Measurements from ENCODE around the gene EFCAB11. TPM values are rescaled to one million over a fixed set of nuclear protein-coding genes. Genes with fewer than 3 reads are reported as not detected.
A peak's percentile ranks its signal among the peaks of the same experiment; 100 is the strongest.

EFCAB11 gene
- total and polyA plus RNA-seq, 2 of the 4 experiments (the other 2 are of a cell fraction): 2.2 to 5.3 TPM

- H4K5ac ChIP-seq (ENCODE audit: low read depth, low read length): no peak overlapping the region
- H3K4me1 ChIP-seq (ENCODE audit: control insufficient read depth, insufficient read depth, low read length): peaks cover 16% of the 10 kb centered on the region
- H2BK20ac ChIP-seq (ENCODE audit: low read depth, low read length): no peak overlapping the region
- peak overlapping the region; percentile 19; the same call in 1 of the 2 replicates for H3K4ac ChIP-seq (ENCODE audit: low read depth, low read length)
- H2AFZ ChIP-seq (replicated peaks; ENCODE audit: low read length, poor library complexity): no peak overlapping the region
- H2BK5ac ChIP-seq (ENCODE audit: low read depth, low read length, poor library complexity, severe bottlenecking): no peak overlapping the region
- H3K14ac ChIP-seq (replicated peaks; ENCODE audit: low read depth, low read length): no peak overlapping the region
- WGBS, 2 experiments (ENCODE audit: extremely low coverage in 2 of 2, insufficient read length in 1 of 2): no CpG with 5 or more reads among the region's 4 CpGs
- no peak overlapping the region for H2BK15ac ChIP-seq (ENCODE audit: low read depth, low read length)
- ATAC-seq (ENCODE audit: low read depth) (no peak), DNase-seq (no peak)
- H3K9ac ChIP-seq (ENCODE audit: low read depth, low read length): no peak overlapping the region
- H3K36me3 ChIP-seq (ENCODE audit: control insufficient read depth, insufficient read depth, low read length): no peaks in the 10 kb centered on the region
- intact Hi-C loops (cut with micrococcal nuclease): no loop called here
- no peak overlapping the region for H3K27ac ChIP-seq (ENCODE audit: insufficient read depth, low read length)
- H4K8ac ChIP-seq (ENCODE audit: low read depth in 2 of 2, low read length in 2 of 2): no peak overlapping the region
- H3K56ac ChIP-seq (ENCODE audit: extremely low read depth, insufficient read depth, low read length): no peak overlapping the region
- no peak overlapping the region for H4K91ac ChIP-seq (ENCODE audit: insufficient read depth, low read depth, low read length)
- dilution Hi-C loops (cut with HindIII; ENCODE audit: low sequenced_read_pairs, unreplicated experiment): no loop called here
- POLR2A ChIA-PET (ENCODE audit: unreplicated experiment): no interaction called here
- H3K79me1 ChIP-seq (ENCODE audit: low read depth in 1 of 2, low read length in 2 of 2): peaks cover 0 to 3% of the 10 kb centered on the region in 2 experiments; a peak in 1 of 4 replicates
- H3K9me1 ChIP-seq (ENCODE audit: insufficient read depth, low read length): peaks cover 21% of the 10 kb centered on the region; the same call in 1 of the 2 replicates
- CTCF ChIA-PET: interaction anchor here (0.7 to 1.4 kb wide), 2 partner anchors 14 to 19 kb away, joined by 3 read pairs; no protein-coding TSS in a partner anchor
- no peak overlapping the region for H2AK5ac ChIP-seq (ENCODE audit: low read depth, low read length)
- no peaks in the 10 kb centered on the region for H4K20me1 ChIP-seq (ENCODE audit: insufficient read depth, low read length)
- no peak overlapping the region for H3K18ac ChIP-seq (ENCODE audit: low read depth, low read length)
- no peak overlapping the region for H3K4me2 ChIP-seq (ENCODE audit: low read depth, low read length)
- in situ Hi-C loops (cut with MboI; ENCODE audit: low sequenced_read_pairs): no loop called here
- BruUV-seq (replicated peaks): no TSS peak
- no peak overlapping the region for H3K23ac ChIP-seq (ENCODE audit: low read depth, low read length)
- H3K9me3 ChIP-seq (ENCODE audit: control insufficient read depth, insufficient read depth, low read length): no peaks in the 10 kb centered on the region
- H3K4me3 ChIP-seq (ENCODE audit: insufficient read depth, low read depth, low read length): no peak overlapping the region
- no peaks in the 10 kb centered on the region for H3K27me3 ChIP-seq (ENCODE audit: control insufficient read depth, insufficient read depth, low read length)
- TF ChIP-seq ELK1 (IDR thresholded peaks at IDR 0.05; ENCODE audit: borderline replicate concordance, low read depth, low read length): no peak
- TF ChIP-seq RFX5 (IDR thresholded peaks at IDR 0.05; ENCODE audit: low read depth, low read length): no peak
- TF ChIP-seq MAFK (IDR thresholded peaks at IDR 0.05; ENCODE audit: low read depth, low read length): no peak
- TF ChIP-seq USF2 (IDR thresholded peaks at IDR 0.05; ENCODE audit: low read depth, low read length): no peak
- TF ChIP-seq CHD1 (IDR thresholded peaks at IDR 0.05; ENCODE audit: low read depth, low read length): no peak
- H2AK9ac ChIP-seq (replicated peaks; ENCODE audit: low read depth, low read length, poor library complexity): no peak overlapping the region
- no peak overlapping the region for H2BK120ac ChIP-seq (ENCODE audit: low read depth, low read length)
Measured at GRCh38 chr14:89924268-89924667, 30.3 kb downstream of the EFCAB11 start.
